PFSK-1 (cell line): ENCODE measurements around the gene UBTF.

ENCODE experiments used
- FOXP2 ChIP-seq: optimal IDR thresholded peaks from 2 replicates; pipeline ENCODE3; 2011; ENCODE audit warnings: borderline replicate concordance, control low read depth, inconsistent platforms; ENCODE audit not compliant: insufficient read depth; ENCODE audit errors: extremely low read length, extremely low read depth
- POLR2AphosphoS5 ChIP-seq: IDR thresholded peaks from 2 replicates; pipeline ENCODE4 v1.6.1; 2012; ENCODE audit warnings: low read depth, mild to moderate bottlenecking, control low read depth, low read length, moderate library complexity
- SIN3A ChIP-seq: IDR thresholded peaks from 2 replicates; pipeline ENCODE4 v1.6.1; 2012; ENCODE audit warnings: mild to moderate bottlenecking, low read length, moderate library complexity, borderline replicate concordance; ENCODE audit not compliant: insufficient read depth
- TAF1 ChIP-seq: IDR thresholded peaks from 2 replicates; pipeline ENCODE4 v1.6.1; 2012; ENCODE audit warnings: low read length, control low read depth, borderline replicate concordance; ENCODE audit not compliant: insufficient read depth
- TF ChIP-seq, protein P1 (sequence below), 2 experiments: IDR thresholded peaks; 2 replicates each; pipeline versions ENCODE4 v1.6.1 to v1.8.0; 2011 to 2012; ENCODE audit warnings: low read depth in 2 of 2, low read length in 2 of 2, control low read depth in 1 of 2, inconsistent platforms in 1 of 2, mild to moderate bottlenecking in 1 of 2, moderate library complexity in 1 of 2; ENCODE audit not compliant: insufficient read depth in 1 of 2

GRCh38 chr17:44249501-44250246 lies 30.2 kb upstream of the UBTF start:
- TF ChIP-seq, protein P1, sequence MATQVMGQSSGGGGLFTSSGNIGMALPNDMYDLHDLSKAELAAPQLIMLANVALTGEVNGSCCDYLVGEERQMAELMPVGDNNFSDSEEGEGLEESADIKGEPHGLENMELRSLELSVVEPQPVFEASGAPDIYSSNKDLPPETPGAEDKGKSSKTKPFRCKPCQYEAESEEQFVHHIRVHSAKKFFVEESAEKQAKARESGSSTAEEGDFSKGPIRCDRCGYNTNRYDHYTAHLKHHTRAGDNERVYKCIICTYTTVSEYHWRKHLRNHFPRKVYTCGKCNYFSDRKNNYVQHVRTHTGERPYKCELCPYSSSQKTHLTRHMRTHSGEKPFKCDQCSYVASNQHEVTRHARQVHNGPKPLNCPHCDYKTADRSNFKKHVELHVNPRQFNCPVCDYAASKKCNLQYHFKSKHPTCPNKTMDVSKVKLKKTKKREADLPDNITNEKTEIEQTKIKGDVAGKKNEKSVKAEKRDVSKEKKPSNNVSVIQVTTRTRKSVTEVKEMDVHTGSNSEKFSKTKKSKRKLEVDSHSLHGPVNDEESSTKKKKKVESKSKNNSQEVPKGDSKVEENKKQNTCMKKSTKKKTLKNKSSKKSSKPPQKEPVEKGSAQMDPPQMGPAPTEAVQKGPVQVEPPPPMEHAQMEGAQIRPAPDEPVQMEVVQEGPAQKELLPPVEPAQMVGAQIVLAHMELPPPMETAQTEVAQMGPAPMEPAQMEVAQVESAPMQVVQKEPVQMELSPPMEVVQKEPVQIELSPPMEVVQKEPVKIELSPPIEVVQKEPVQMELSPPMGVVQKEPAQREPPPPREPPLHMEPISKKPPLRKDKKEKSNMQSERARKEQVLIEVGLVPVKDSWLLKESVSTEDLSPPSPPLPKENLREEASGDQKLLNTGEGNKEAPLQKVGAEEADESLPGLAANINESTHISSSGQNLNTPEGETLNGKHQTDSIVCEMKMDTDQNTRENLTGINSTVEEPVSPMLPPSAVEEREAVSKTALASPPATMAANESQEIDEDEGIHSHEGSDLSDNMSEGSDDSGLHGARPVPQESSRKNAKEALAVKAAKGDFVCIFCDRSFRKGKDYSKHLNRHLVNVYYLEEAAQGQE (IDR thresholded peaks at IDR 0.05; ENCODE audit: insufficient read depth in 1 of 2, low read depth in 2 of 2, low read length in 2 of 2) = no peak
- TF ChIP-seq POLR2AphosphoS5 (no peak), TAF1 (no peak), SIN3A (no peak), FOXP2 (no peak)
